HG03439 (cell line): Measurements from ENCODE around the gene CROCC2.

Experiments used
- ATAC-seq: cut with Tn5 transposase; IDR thresholded peaks from one replicate; pipeline ENCODE4 v1.9.1; 2021; ENCODE audit warnings: mild to moderate bottlenecking, moderate library complexity; ENCODE audit not compliant: unreplicated experiment

Gene CROCC2

GRCh38 chr2:240906141-240906910 is at the start of gene CROCC2:
CROCC2 (plus strand) TSS chr2:240906336; CDS start chr2:240906514, 178 bp downstream.
- no peak for ATAC-seq

GRCh38 chr2:240857039-240858008 is 48.8 kb upstream of the CROCC2 start:
- no peak for ATAC-seq

- ATAC-seq: no peak
Measured at GRCh38 chr2:240858321-240858720, 47.8 kb upstream of the CROCC2 start.

- no peak for ATAC-seq
Measured at GRCh38 chr2:240858871-240859270, 47.3 kb upstream of the CROCC2 start.

GRCh38 chr2:240861547-240861946 is 44.6 kb upstream of the CROCC2 start:
- no peak for ATAC-seq

GRCh38 chr2:240864475-240864874 is 41.7 kb upstream of the CROCC2 start:
- ATAC-seq: no peak

- ATAC-seq: no peak
Measured at GRCh38 chr2:240865391-240865790, 40.7 kb upstream of the CROCC2 start.

- ATAC-seq: no peak
Measured at GRCh38 chr2:240868286-240869108, 37.6 kb upstream of the CROCC2 start, which contains the start of gene AGXT. AGXT (plus strand) TSS chr2:240868824; CDS start chr2:240868866, 42 bp downstream.

GRCh38 chr2:240869109-240869955 is 36.8 kb upstream of the CROCC2 start:
- ATAC-seq: no peak

- no peak for ATAC-seq
Measured at GRCh38 chr2:240869956-240870875, 35.9 kb upstream of the CROCC2 start.

GRCh38 chr2:240871071-240871958 is 34.8 kb upstream of the CROCC2 start:
- no peak for ATAC-seq

GRCh38 chr2:240872317-240873097 is 33.6 kb upstream of the CROCC2 start:
- ATAC-seq: no peak

GRCh38 chr2:240873098-240873788 is 32.9 kb upstream of the CROCC2 start:
- ATAC-seq: no peak

GRCh38 chr2:240873805-240874714 is 32.1 kb upstream of the CROCC2 start:
- ATAC-seq: no peak

GRCh38 chr2:240874715-240875227 is 31.4 kb upstream of the CROCC2 start:
- ATAC-seq: no peak
